Upper lobe of right lung (tissue), 1 donor: ENCODE measurements around the gene CCDC87. TPM values are rescaled to one million over a fixed set of nuclear protein-coding genes. Genes with fewer than 3 reads are reported as not detected.

ENCODE experiments used
- ATAC-seq: fragments of 200-7000 bp; cut with Tn5 transposase; one replicate; pipeline ENCODE4 v1.9.1; 2020; ENCODE audit warnings: mild to moderate bottlenecking, moderate library complexity
- DNase-seq: peaks from one replicate; pipeline ENCODE4 v3.0.0-alpha.2; 2020
- H3K27ac ChIP-seq: fragments of 200-600 bp; one replicate; pipeline ENCODE4 v1.8.0; 2022
- H3K27me3 ChIP-seq: fragments of 200-600 bp; one replicate; pipeline ENCODE4 v1.8.0; 2022; ENCODE audit warnings: mild to moderate bottlenecking
- H3K36me3 ChIP-seq: fragments of 200-600 bp; one replicate; pipeline ENCODE4 v1.8.0; 2022
- H3K4me1 ChIP-seq: fragments of 200-600 bp; one replicate; pipeline ENCODE4 v1.8.0; 2022
- H3K4me3 ChIP-seq: fragments of 200-600 bp; one replicate; pipeline ENCODE4 v1.8.0; 2022; ENCODE audit warnings: mild to moderate bottlenecking
- H3K9me3 ChIP-seq: fragments of 200-600 bp; one replicate; pipeline ENCODE4 v1.8.0; 2022
- intact Hi-C: fragments of 100-400 bp; cut with DNase I; formaldehyde crosslinking; loops from one replicate; pipeline ENCODE4 v1.11.0; 2022
- total RNA-seq: library from RNA; stranded (reverse); fragmentation: NEBNext Ultra II Directional; extraction: Animal tissue kit (Norgen Biotek cat#: 25700); gene quantifications from one replicate; pipeline ENCODE4 v1.2.1, GENCODE V29; 2021
- TF ChIP-seq, protein P1 (sequence below): fragments of 200-600 bp; IDR thresholded peaks from one replicate; pipeline ENCODE4 v1.8.0; 2022; ENCODE audit warnings: antibody characterized with exemption
- donor health status: DM: no; HTN: yes; CAD: no; lungs with severe emphysema.

Gene CCDC87
- total RNA-seq, 1 donor from 2014 or later = 0.26 TPM

GRCh38 chr11:66564538-66564937 lies 28.3 kb downstream of the CCDC87 start:
- Histone ChIP-seq H3K27ac (no peak overlapping the region), H3K9me3 (no peaks in the 10 kb centered on the region), H3K4me1 (peaks cover 7% of the 10 kb centered on the region), H3K36me3 (no peaks in the 10 kb centered on the region), H3K27me3 (no peaks in the 10 kb centered on the region), H3K4me3 (no peak overlapping the region)
- ATAC-seq = no peak
- intact Hi-C loops = no loop called here
- TF ChIP-seq, protein P1, sequence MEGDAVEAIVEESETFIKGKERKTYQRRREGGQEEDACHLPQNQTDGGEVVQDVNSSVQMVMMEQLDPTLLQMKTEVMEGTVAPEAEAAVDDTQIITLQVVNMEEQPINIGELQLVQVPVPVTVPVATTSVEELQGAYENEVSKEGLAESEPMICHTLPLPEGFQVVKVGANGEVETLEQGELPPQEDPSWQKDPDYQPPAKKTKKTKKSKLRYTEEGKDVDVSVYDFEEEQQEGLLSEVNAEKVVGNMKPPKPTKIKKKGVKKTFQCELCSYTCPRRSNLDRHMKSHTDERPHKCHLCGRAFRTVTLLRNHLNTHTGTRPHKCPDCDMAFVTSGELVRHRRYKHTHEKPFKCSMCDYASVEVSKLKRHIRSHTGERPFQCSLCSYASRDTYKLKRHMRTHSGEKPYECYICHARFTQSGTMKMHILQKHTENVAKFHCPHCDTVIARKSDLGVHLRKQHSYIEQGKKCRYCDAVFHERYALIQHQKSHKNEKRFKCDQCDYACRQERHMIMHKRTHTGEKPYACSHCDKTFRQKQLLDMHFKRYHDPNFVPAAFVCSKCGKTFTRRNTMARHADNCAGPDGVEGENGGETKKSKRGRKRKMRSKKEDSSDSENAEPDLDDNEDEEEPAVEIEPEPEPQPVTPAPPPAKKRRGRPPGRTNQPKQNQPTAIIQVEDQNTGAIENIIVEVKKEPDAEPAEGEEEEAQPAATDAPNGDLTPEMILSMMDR = no peak
- no peak for DNase-seq

DNA sequence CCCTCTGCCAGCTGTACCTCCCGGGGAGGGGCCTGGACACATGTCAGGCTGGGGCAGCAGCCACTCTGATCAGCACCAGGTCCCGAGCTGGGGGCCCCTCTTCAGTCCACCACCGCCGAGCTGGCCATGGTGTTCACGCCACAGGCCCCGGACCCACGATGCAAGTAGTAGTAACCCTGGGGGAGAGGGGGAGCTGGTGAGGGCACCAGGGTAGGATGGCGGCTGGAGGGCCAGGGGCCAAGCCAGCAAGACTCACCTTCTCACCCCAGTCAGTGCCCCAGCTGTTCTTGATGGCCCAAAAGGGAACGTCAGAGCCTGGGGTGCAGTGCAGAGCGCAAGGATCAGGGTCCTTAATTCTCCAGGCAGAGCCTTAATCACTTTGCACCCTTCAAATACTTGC lies 29.0 kb downstream of the CCDC87 start:
- no peak for ATAC-seq
- intact Hi-C loops = no loop called here
- TF ChIP-seq, protein P1 = no peak

DNA sequence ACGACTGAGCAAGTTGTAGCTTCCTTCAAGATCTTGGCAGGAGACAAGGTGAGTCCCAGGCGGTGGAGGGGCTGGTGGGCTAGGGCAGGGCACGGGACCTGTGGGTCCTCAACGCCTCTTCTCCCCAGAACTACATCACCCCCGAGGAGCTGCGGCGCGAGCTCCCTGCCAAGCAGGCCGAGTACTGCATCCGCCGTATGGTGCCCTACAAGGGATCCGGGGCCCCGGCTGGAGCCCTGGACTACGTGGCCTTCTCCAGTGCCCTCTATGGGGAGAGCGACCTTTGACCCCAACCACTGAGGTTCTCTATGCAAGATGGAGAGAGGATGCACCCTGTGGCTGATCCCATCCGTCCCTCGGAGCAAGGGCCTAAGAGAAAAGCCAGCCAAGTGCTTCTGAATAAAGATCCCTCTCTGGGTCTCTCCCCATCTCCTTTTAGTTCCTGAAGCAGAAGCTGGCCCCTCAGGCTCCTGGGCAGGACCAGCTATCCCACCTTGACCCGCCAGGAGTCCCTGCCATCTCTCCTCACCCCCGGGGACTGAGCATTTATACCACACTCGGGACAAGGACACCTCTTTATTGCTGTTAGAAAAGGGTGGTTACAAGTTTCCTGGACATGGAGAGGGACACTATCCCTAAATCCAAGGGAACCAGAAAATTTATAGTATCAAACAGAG lies 29.8 kb downstream of the CCDC87 start:
- peaks cover under 1% of the 10 kb centered on the region for H3K27me3 ChIP-seq
- no peak overlapping the region for H3K4me3 ChIP-seq
- intact Hi-C loops = no loop called here
- TF ChIP-seq, protein P1 = no peak
- no peaks in the 10 kb centered on the region for H3K9me3 ChIP-seq
- H3K4me1 ChIP-seq = peaks cover 13% of the 10 kb centered on the region
- no peak for ATAC-seq
- H3K36me3 ChIP-seq = no peaks in the 10 kb centered on the region
- H3K27ac ChIP-seq = no peak overlapping the region
- DNase-seq = no peak

More for the DNA sequence above, 29.0 kb downstream of the CCDC87 start:
- Histone ChIP-seq H3K36me3 (no peaks in the 10 kb centered on the region), H3K4me3 (no peak overlapping the region), H3K9me3 (no peaks in the 10 kb centered on the region), H3K27ac (no peak overlapping the region), H3K4me1 (peaks cover 12% of the 10 kb centered on the region), H3K27me3 (no peaks in the 10 kb centered on the region)
- DNase-seq = no peak

GRCh38 chr11:66562275-66562674 lies 30.6 kb downstream of the CCDC87 start:
- Histone ChIP-seq H3K9me3 (no peaks in the 10 kb centered on the region), H3K27ac (no peak overlapping the region), H3K27me3 (peaks cover 5% of the 10 kb centered on the region), H3K4me1 (peaks cover 7% of the 10 kb centered on the region), H3K4me3 (no peak overlapping the region), H3K36me3 (no peaks in the 10 kb centered on the region)
- intact Hi-C loops = no loop called here
- TF ChIP-seq, protein P1 = no peak
- no peak for DNase-seq
- ATAC-seq = no peak

GRCh38 chr11:66561975-66562248 lies 31.0 kb downstream of the CCDC87 start:
- no peaks in the 10 kb centered on the region for H3K9me3 ChIP-seq
- no peak overlapping the region for H3K27ac ChIP-seq
- TF ChIP-seq, protein P1 = no peak
- DNase-seq = no peak
- ATAC-seq = no peak
- H3K4me3 ChIP-seq = no peak overlapping the region
- peaks cover 7% of the 10 kb centered on the region for H3K4me1 ChIP-seq
- intact Hi-C loops = no loop called here
- peaks cover 5% of the 10 kb centered on the region for H3K27me3 ChIP-seq
- no peaks in the 10 kb centered on the region for H3K36me3 ChIP-seq
